Measurements from ENCODE around the gene TARDBP.
"Not testable (repeated sequence)": the region's sequence is repeated elsewhere in the genome, so short reads cannot be mapped to it uniquely, and the experiment has no call there.

Gene TARDBP

GRCh38 chr1:11012260-11013159, at the start of gene TARDBP:
TSS of gene TARDBP (plus strand) at chr1:11012654. CDS start at chr1:11013728, 1,074 bp downstream.
- peak; percentile 93 for DNase-seq (ENCODE audit: low spot score)

- no peak for DNase-seq (ENCODE audit: low spot score)
Measured at GRCh38 chr1:10965546-10966226, 46.8 kb upstream of the TARDBP start.

- DNase-seq (ENCODE audit: low spot score): no peak
Measured at GRCh38 chr1:10967090-10967489, 45.4 kb upstream of the TARDBP start.

GRCh38 chr1:10968411-10968826, 44.0 kb upstream of the TARDBP start:
- DNase-seq (ENCODE audit: low spot score): no peak

GRCh38 chr1:10969267-10969970, 43.0 kb upstream of the TARDBP start:
- no peak for DNase-seq (ENCODE audit: low spot score)

- DNase-seq (ENCODE audit: low spot score): no peak
Measured at GRCh38 chr1:10969971-10970332, 42.5 kb upstream of the TARDBP start.

- DNase-seq (ENCODE audit: low spot score): no peak
Measured at GRCh38 chr1:10973552-10973951, 38.9 kb upstream of the TARDBP start.

- no peak for DNase-seq (ENCODE audit: low spot score)
Measured at GRCh38 chr1:10973956-10974881, 38.2 kb upstream of the TARDBP start.

- DNase-seq (ENCODE audit: low spot score): no peak
Measured at GRCh38 chr1:10975567-10976326, 36.7 kb upstream of the TARDBP start.

GRCh38 chr1:10978719-10979118, 33.7 kb upstream of the TARDBP start:
- DNase-seq (ENCODE audit: low spot score): no peak

GRCh38 chr1:10979483-10979920, 33.0 kb upstream of the TARDBP start:
- DNase-seq (ENCODE audit: low spot score): no peak

GRCh38 chr1:10980094-10980577, 32.3 kb upstream of the TARDBP start:
- no peak for DNase-seq (ENCODE audit: low spot score)

GRCh38 chr1:10980841-10981727, 31.4 kb upstream of the TARDBP start:
- DNase-seq (ENCODE audit: low spot score): no peak

- DNase-seq (ENCODE audit: low spot score): no peak
Measured at GRCh38 chr1:10986525-10986890, 25.9 kb upstream of the TARDBP start.

- DNase-seq (ENCODE audit: low spot score): no peak
Measured at GRCh38 chr1:10987840-10988417, 24.5 kb upstream of the TARDBP start.

- DNase-seq (ENCODE audit: low spot score): no peak
Measured at GRCh38 chr1:10989095-10989494, 23.4 kb upstream of the TARDBP start.

- not testable (repeated sequence) for DNase-seq (ENCODE audit: low spot score)
Measured at GRCh38 chr1:10989920-10990516, 22.4 kb upstream of the TARDBP start.

GRCh38 chr1:10990828-10991227, 21.6 kb upstream of the TARDBP start:
- no peak for DNase-seq (ENCODE audit: low spot score)

- not testable (repeated sequence) for DNase-seq (ENCODE audit: low spot score)
Measured at GRCh38 chr1:10992004-10992403, 20.4 kb upstream of the TARDBP start.
